ENCODE results near the gene HGF. TPM values are rescaled to one million over a fixed set of nuclear protein-coding genes. Genes with fewer than 3 reads are reported as not detected.
"Not testable (repeated sequence)": the region's sequence is repeated elsewhere in the genome, so short reads cannot be mapped to it uniquely, and the experiment has no call there.

HGF gene
- polyA plus RNA-seq, 1 donor: 7.5 TPM

DNA sequence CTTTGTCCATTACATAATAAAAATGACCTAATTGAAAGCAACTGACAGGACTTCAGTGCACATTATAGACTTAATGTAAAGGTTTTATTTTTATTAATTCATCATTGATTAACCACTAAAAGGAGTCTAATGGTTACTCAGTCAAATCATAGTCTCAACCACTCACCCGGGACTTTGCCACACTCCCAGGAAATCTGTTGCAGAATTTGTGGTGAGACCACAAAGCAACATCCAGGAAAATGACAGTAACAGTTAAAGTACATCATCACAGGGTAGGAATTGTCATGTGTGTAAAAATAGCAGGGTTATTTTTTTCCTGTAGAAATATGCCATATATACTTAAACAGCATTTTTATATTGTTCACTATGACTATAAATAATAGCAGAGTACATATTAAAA is 6.3 kb upstream of the HGF start:
- DNase-seq: no peak

DNA sequence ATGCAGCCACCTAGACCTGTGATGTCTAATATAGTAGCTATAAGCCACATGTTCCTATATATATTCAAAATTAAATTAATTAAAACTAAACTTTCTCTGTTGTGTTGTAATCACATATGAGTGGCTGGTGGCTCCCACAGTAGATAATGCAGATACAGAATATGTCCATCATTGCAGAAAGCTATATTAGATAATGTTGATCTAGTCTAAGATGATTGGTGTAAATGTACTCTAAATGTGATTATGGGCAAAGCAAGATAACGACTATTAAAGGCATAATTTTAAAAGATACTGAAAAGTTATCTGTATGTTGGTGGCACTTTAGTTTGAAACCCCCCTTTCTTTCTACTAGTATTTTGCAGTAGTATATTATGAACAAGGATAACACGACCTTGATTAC is 5.7 kb upstream of the HGF start:
- DNase-seq: no peak

DNA sequence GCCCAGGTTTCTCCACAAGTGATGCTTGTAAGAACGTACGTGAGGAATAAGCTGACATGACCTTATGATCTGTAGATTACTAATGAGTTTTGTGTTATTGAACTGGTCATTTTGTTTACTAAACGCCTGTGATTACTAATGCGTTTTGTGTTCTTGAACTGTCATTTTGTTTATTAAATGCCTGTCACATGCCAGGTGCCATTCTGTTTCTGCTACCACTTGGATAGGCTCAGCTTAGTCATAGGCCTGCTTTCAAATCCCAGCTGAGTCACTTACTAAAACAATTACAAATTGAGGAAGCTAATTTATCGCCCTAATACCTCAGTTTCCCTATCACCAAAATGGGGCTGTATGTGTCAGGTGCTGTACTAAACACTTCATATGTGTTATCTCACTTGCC is 4.7 kb upstream of the HGF start:
- no peak for DNase-seq

DNA sequence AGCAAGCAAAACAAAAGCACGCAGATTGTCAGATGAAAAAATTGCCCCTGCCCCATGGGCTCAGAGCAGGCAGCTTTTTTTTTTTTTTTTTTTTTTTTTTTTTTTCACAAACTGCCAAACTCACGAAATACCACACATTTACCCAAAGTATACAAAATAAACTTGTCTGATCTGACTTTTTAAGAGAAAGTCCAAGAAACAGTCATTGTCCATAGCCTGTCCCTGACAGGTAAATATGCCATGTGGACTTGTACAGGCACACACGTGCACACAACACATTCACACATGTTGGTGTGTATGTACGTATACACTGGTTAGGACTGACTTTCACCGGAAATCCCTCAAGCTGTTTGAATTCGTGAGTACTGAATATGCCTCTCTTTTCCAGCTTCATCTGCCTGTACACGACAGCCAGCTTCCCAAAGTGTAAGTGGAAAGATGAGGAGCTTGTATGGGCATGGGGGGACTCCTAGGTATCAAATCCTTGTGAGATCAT is 929 bp upstream of the HGF start:
- DNase-seq: no peak

DNA sequence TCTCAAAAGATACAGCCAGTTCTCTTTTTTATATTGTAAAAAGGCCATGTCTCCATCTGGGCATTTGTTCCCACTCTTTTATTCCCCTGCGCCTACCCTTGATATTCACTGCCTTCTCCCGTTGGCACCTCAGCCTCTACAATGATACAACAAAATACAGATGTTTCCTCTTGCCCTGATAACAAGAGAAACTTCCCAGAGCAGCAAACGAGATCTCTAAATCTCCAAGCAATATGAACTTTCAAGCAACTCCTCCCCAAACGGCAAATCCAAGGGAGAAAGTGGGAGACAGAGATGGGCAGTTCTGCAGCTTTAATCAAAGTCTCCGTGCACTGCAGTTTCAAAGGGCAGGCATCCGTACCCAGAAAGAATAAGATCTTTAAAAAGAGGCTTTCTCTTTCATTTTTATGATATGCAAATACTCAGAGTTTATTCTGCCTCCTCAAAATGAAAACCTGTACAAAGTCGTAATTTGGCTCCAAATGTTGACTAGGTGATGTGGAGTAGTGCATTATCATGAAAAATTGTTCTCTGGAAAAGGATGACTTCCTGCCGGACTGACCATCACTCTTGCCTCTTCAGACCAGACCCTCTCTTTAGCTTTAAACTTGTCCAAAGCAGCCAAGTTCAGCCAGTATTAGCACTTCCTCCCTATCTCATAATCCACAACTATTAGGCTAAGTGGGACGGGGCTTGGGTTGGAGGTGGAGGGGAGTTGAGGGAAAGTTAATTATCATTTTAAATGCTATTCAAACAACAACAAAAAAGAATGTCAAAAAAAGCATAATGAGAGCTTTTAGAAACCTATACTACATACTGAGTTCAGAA is 682 bp downstream of the HGF start:
- DNase-seq: no peak

DNA sequence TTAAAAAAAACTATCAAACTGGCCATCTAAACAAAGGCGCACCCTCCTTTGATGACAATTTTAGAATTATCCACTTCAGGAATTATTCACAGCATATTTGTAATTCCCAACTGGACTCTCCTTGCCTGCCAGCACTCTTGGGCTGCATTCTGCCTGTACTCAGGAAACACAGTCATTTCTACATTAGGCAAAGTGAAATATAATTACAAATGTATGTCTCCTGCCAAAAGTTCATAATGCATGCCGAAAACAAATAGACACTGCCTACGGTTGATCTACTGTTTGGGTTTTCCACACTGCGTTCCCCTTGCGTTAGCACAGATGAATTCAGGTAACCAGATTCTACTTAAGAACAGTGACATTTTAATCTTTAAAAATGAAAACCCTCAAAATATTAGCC is 1.9 kb downstream of the HGF start:
- DNase-seq: no peak

DNA sequence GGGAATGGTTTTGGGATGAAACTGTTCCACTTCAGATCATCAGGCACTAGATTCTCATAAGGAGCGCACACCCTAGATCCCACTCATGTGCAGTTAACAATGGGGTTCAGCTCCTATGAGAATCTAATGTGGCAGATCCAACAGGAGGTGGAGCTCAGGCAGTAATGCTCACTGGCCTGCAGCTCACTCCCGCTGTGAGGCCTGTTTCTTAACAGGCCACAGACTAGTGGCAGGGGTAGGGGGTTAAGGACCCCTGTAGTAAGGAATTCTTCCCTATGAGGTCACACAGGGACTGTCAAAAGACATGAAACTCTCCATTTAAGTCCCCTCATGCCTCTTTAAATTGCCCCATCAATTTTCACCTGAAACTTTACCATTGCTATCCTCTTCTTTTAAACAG is 8.0 kb downstream of the HGF start:
- no peak for DNase-seq

DNA sequence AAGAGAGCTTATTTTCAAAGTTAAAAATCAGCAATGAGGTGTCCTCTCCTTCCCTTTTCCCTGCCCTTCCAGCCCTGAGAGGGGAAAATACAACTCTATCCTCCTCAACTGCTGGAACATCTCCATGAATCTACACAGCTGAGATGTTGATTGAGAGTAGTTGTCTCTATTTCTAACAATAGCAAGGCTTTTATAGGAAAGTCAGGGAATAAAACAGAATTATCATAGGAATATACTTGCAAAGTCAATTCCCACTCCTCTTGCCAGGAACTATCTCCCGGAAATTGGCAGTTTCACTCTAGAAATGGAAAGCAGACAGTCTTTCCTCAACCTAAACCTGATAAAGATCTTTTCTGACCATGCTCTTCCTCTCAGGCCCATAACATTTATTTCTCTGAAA is 8.8 kb downstream of the HGF start:
- DNase-seq: no peak

DNA sequence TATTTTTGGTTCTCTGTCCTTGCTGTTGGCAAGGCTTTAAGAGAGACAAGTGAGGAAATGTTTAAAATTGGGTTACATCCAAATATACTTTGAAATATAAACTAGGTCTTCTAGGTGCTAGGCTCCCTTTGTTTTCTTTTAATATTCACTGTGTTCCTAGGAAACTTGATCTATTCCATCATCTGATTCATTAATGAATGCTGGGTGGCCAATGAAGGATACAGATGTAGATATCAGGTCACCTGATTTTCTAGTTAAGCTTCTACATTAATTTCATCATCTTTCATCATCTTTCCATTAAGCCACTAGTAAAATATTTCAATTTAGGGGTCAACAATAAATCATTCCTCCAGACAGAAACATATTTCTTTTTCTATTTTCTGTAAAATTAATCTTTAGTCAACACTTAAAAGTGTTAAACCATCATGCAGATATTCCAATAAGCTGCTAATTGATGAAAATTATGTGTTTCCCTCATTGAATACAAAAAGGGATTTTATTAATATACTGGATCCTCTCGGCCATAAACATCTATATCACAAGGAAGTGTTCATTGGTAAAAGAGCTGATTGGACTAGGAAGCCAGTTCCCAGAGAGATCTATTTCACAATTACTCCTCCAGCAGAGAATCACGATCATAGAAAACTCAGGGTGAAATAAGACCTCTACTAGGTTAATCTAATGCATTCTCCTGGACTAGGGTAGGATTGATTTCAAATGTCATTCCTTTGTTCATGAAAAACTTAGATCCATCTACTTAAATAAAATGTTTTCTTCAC is 14.7 kb downstream of the HGF start:
- no peak for DNase-seq

DNA sequence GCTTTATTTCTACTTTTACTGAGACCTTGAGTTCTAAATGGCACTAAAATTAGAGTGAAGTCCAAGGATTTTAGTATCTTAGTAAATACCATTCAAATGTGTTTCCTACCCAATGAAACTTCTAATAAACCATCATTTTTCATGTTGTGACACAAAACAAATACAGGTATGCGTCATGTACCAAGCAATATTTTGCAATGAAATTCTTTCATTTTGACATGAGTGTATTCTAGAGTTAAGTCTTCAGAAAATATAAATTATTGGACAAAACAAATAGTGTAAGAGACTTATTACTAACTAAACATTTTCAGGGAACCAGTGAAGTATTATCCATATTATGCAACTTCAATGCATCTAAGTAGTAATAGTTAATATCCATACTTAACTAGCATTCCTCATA is 16.5 kb downstream of the HGF start:
- DNase-seq: no peak

DNA sequence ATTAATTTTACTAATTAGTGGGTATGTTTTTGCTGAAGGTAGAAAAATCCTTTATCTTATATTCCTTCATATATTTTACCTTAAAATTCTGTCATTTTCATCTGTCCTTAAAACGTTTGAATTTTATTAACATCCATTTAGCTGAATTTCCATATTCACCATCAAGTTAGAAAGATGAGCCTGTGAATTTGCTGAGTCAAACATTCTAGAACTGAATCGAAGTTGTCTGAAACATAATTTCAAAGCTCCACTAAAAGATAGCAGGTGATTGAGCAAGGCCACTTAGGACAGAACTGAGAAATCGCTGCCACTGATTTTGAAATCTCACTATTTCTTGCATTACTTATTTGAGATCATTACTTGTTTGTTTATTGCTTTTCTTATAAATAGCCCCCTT is 17.5 kb downstream of the HGF start:
- no peak for DNase-seq

DNA sequence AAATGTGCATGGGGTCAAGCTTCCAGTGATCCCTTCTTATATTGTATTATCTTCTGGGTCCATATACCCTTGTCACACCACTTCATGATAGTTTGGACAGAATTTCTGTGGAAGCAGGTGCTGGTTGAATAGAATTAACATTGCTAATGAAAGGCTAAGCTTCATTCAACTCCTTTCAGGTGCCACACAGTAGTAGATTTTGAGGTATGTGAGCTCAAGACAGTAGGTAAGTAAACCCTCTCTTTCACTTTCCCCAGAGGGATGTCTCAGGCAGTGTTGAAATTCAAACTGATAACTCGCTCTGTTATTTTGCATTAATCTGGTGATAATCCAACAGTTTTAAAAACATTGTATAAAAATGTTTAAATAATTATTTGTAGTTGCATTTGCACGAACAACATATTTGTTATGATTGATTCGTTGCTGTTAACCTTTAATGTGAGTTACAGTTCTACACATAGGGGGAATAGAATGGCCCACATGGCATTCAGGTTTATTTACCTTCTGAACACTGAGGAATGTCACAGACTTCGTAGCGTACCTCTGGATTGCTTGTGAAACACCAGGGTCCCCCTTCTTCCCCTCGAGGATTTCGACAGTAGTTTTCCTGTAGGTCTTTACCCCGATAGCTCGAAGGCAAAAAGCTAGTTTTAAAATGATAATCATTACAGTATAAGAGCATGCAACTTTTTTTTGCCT is 18.1 kb downstream of the HGF start:
- no peak for DNase-seq

DNA sequence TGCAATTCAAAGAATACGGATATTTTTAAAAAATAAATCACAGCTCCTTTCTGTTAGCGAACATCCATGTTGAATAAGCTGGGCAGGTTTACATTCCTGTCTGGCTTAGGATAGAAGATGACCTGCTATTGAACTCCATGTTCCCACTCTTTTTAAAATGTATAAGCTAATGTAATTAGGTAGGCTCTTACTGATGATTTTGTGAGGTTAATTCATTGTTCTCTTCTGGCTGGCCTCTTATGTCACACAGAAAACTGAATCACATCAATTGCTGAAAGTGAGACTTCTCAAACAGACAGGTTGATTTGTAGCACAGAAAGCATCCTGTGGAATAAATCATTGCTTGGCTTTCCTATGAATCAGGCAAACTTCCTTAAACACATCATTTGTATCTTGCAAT is 24.2 kb downstream of the HGF start:
- no peak for DNase-seq

DNA sequence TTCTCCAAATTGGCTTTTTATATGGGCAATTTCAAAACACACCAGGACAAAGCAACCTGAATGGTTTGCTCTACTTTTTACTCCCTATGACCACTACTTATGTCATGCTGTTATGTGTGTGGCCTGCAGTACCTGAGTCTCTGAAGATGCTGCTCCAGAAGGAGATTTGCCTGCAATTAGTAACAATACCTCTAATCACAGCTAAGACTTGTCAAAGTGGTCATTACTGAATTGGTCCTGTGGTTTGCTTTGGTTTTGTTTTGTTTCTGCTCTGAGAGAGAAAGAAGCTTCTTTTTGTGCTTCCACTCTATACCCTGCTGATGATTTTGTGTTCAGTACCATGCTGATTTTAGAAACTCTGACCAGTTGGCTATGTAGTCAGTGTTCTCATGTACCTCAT is 25.5 kb downstream of the HGF start:
- no peak for DNase-seq

DNA sequence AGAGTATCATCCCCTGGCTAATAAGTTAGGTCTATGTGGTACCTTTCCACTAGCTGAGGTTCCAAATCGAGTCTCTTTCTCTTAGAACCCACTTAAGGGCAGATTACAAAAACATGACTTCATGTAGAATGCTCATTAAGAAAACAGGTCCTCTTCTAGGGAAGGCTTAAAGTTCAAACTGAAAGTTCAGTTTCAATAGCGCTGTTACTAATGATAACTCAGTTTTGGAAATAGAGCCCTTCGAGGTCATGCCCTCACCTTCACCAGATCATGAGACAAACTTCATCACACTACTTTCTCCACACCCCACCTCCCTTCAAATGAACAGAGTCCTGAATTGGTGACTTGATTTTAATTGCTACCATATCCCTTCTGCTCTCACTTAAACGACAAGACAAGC is 26.2 kb downstream of the HGF start:
- no peak for DNase-seq

DNA sequence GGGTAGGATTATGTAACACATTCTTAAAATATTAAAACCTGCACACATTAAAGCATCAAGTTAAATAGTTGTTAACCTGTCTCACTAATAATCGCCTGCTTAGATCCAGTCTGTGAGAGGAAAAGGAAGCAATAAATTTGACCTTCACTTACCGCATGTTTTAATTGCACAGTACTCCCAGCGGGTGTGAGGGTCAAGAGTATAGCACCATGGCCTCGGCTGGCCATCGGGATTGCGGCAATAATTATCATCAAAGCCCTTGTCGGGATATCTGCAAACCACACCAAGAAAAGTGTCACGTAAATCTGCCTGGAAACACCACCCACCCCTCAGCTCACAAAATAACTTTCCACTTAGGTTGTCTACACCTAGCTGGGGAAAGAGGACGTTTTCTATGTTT is 26.6 kb downstream of the HGF start:
- no peak for DNase-seq

DNA sequence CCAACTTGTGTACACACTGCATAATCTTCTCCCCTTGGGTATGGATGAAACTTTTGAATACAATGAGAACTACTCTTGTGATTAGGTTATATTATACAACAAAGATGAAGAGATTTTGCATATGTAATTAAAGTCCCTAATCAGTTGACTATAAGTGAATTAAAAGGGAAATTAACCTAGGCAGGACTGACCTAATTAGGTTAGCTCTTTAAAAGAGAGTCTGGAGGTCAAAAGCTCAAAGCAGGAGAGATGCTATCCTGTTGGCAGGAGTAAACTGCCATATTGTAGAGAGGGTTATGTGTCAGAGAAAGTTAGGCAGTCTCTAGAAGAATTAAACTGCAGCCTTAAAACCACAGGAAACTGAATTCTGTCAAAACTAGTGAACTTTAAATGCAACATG is 29.4 kb downstream of the HGF start:
- no peak for DNase-seq

DNA sequence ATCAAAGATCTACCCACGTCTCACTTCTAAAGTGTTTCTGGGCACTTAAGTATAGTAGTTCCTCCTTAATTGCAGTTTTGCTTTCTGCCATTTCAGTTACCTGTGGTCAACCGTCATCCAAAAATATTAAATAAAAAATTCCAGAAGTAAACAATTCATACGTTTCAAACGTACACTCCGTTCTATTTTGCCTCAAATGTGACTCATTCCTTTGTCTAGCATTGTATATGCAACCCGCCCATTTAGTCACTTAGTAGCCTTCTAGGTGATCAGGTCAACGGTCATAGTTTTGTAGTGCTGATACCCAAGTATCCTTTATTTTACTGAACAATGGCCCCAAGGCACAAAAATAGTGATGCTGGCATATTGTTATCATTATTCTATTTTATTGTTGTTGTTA is 33.8 kb downstream of the HGF start:
- no peak for DNase-seq

DNA sequence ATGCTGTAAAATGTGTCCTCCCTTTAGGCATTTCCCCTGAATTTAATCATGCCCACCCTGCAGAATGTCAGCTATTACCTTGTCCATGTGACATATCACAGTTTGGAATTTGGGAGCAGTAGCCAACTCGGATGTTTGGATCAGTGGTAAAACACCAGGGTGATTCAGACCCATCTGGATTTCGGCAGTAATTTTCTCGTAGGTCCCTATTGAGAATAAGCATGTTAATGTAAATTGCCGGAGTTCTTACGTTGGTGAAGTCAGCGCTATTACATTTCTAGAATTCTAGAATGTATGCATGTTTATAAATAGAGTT is 44.1 kb downstream of the HGF start:
- peak; percentile 5 for DNase-seq

DNA sequence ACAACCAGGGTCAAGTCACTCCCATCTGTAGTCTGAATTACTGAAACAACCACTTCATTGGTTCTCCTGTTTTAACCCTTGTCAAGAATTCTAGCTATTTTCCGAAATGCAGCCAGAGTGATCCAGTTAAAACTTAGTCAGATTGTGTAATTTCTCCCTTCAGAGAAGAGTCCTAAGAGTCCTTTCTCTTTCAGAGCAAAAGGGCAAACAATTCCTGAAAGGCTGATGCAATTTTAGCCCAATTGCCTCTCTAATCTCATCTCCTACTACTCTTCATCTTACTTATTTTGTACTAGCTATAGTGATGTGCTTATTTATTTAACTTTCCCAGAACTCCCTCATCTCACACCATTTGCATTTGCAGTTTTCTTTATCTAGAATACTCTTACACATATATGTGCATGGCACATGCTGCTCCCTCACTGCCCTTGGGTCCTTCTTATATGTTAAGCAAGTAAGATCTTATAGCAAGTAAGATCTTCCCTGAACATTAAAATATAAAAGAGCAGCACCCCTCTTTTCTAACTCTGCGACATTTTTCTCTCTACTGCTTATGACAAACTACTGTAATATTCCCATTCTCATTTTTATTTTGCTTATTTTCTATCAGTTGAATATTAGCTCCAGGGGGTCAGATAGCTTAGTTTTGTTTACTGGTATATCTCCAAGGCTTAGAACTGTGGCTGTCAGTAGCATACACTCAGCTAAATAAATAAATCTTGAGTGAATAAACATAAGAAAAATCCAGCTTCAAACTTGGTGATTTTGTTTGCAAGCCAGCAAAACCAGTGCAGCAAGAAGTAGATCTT is 44.6 kb downstream of the HGF start:
- no peak for DNase-seq

DNA sequence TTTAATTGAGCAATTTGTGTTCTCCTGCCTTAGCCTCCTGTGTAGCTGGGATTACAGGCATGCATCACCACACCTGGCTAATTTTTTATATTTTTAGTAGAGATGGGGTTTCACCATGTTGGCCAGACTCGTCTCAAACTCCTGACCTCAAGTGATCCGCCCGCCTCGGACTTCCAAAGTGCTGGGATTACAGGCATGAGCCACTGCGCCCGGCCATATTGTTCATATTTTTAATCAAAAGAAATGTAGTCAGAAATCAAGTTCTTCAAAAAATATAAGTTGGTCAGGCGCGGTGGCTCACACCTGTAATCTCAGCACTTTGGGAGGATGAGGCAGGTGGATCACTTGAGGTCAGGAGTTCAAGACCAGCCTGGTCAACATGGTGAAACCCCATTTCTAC is 47.6 kb downstream of the HGF start:
- DNase-seq: not testable (repeated sequence)

DNA sequence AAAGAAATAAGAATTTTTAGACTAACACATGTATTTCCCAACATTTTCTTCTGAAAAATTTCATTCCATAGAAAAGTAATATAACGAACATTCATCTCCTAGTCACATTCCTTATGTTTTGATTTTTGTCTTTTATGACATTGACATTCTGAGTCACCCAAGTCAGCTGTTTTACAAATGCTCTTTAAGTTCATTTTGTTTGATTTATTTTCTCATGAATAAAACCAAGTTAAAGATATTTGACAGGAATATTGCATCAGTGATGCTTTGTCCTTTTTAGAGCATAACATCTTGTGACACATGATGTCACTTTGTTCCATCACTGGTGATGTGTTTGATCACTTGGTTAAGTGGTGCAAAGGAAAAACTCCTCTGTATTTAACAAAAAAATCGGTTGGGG is 48.4 kb downstream of the HGF start:
- no peak for DNase-seq

DNA sequence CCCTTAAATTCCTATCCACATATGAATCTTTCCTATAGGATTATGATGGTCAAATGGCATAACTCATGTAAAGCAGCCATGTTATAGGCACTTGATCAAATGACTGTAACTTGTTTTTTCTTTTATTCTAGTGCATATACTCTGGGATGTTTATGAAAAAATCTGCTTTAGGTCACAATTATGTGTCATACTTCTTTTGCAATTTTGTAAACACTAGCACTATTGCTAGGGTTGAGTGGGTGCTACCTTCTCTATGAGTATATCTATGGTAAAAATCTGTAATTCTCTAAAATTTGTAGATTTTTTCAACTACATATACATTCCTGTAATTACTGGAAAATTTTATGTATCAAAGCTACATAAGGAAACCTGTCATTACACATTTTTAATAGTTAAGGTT is 50.0 kb downstream of the HGF start:
- DNase-seq: no peak

Data from hindlimb muscle (tissue), 1 donor.